GM12878 (cell line): ENCODE data around the gene C1D. TPM values are rescaled to one million over a fixed set of nuclear protein-coding genes. Genes with fewer than 3 reads are reported as not detected.

Experiments
- ATAC-seq: fragments of 200-7000 bp; cut with Tn5 transposase; 3 replicates; pipeline ENCODE4 v1.9.1; 2020; ENCODE audit warnings: mild to moderate bottlenecking, moderate library complexity
- BruUV-seq: library from RNA; stranded (reverse); fragments of 400-500 nt; replicated peaks from 2 replicates; lab custom pipeline; 2021; lab: Mats Ljungman, UMichigan
- CTCF ChIA-PET: fragments of 300-600 bp; sonication (Branson Sonifier 250); formaldehyde crosslinking; extraction: SDS; loops from one replicate; lab custom pipeline; 2021; ENCODE audit warnings: inconsistent platforms; lab: Yijun Ruan, JAX
- POLR2A ChIA-PET: fragments of 350-600 bp; formaldehyde crosslinking; extraction: SDS; loops from one replicate; lab custom pipeline; 2021; ENCODE audit warnings: inconsistent platforms; lab: Charles Lee
- RAD21 ChIA-PET: fragments of 300-600 bp; sonication (Branson Sonifier 250); formaldehyde crosslinking; loops from one replicate; lab custom pipeline; 2023; ENCODE audit warnings: antibody characterized with exemption; ENCODE audit not compliant: unreplicated experiment; lab: Charles Lee
- SMC1A ChIA-PET: fragments of 300-600 bp; sonication (Branson Sonifier 250); formaldehyde crosslinking; loops from one replicate; lab custom pipeline; 2023; ENCODE audit not compliant: unreplicated experiment, uncharacterized antibody; lab: Charles Lee
- DNase-seq: peaks from one replicate; pipeline ENCODE4 v3.0.0-alpha.2; 2011; ENCODE audit warnings: low read depth, low spot score
- FAIRE-seq: peaks from 3 replicates; lab custom pipeline; 2011; peaks lifted over from hg19 to GRCh38; lab: Jason Lieb, UNC
- H2AFZ ChIP-seq: 2 replicates; pipeline ENCODE4 v1.6.0; 2011; ENCODE audit warnings: low read depth, low read length, control low read depth; ENCODE audit not compliant: control insufficient read depth
- H3K27ac ChIP-seq: 2 replicates; pipeline ENCODE4 v1.5.1; 2011; ENCODE audit warnings: control low read depth; ENCODE audit not compliant: control insufficient read depth, insufficient read depth
- H3K27me3 ChIP-seq, 2 experiments: replicated peaks in 1 of 2; 2 replicates each; pipeline versions ENCODE4 v1.6.0 to v1.6.1; 2011; ENCODE audit warnings: low read length in 1 of 2; ENCODE audit not compliant: control insufficient read depth in 2 of 2, insufficient read depth in 2 of 2
- H3K36me3 ChIP-seq, 2 experiments: 2 replicates each; pipeline ENCODE4 v1.5.1; 2011; ENCODE audit warnings: low read length in 1 of 2; ENCODE audit not compliant: control insufficient read depth in 2 of 2, insufficient read depth in 2 of 2
- H3K4me1 ChIP-seq: 2 replicates; pipeline ENCODE4 v1.6.1; 2011; ENCODE audit warnings: mild to moderate bottlenecking, low read length, moderate library complexity, mixed read lengths; ENCODE audit not compliant: control insufficient read depth, insufficient read depth
- H3K4me2 ChIP-seq: 2 replicates; pipeline ENCODE4 v1.6.0; 2011; ENCODE audit warnings: control low read depth; ENCODE audit not compliant: control insufficient read depth, insufficient read depth
- H3K4me3 ChIP-seq: fragments of 200-600 bp; sonication (generic); 2 replicates; pipeline ENCODE4 v1.5.1; 2016
- H3K79me2 ChIP-seq: 2 replicates; pipeline ENCODE4 v1.6.0; 2011; ENCODE audit warnings: low read length; ENCODE audit not compliant: control insufficient read depth, insufficient read depth
- H3K9ac ChIP-seq: 2 replicates; pipeline ENCODE4 v1.8.0; 2011; ENCODE audit warnings: low read length, control low read depth, mixed read lengths; ENCODE audit not compliant: control insufficient read depth, insufficient read depth
- H3K9me3 ChIP-seq: replicated peaks from 3 replicates; pipeline ENCODE4 v1.5.1; 2011; ENCODE audit warnings: mild to moderate bottlenecking, low read length; ENCODE audit not compliant: control insufficient read depth, insufficient read depth
- H4K20me1 ChIP-seq: 2 replicates; pipeline ENCODE4 v1.6.0; 2011; ENCODE audit not compliant: control insufficient read depth, insufficient read depth
- PAX8 ChIP-seq: fragments of 450-650 bp; IDR thresholded peaks from 2 replicates; pipeline ENCODE4 v1.6.1; 2017; ENCODE audit warnings: mild to moderate bottlenecking, moderate library complexity
- PML ChIP-seq: IDR thresholded peaks from 2 replicates; pipeline ENCODE4 v1.6.1; 2012; ENCODE audit warnings: low read length, inconsistent platforms
- POLR2AphosphoS5 ChIP-seq: IDR thresholded peaks from 2 replicates; pipeline ENCODE4 v1.6.1; 2011; ENCODE audit warnings: mild to moderate bottlenecking, low read length, inconsistent platforms
- STAT1 ChIP-seq: fragments of 450-650 bp; conservative IDR thresholded peaks from 2 replicates; pipeline ENCODE4 v1.6.1; 2014; ENCODE audit warnings: antibody characterized with exemption, mild to moderate bottlenecking
- TCF7 ChIP-seq: IDR thresholded peaks from 2 replicates; pipeline ENCODE4 v1.6.1; 2014; ENCODE audit warnings: antibody characterized with exemption, borderline replicate concordance
- ZNF384 ChIP-seq: IDR thresholded peaks from 2 replicates; pipeline ENCODE4 v1.6.1; 2012; ENCODE audit warnings: low read depth, mild to moderate bottlenecking, low read length, improper control_type of control experiment, borderline replicate concordance
- WGBS: methylation state at CpG from one replicate; pipeline ENCODE4 v1.1.6; 2016; ENCODE audit warnings: low lambda C conversion rate; ENCODE audit not compliant: insufficient replicate concordance, insufficient coverage; ENCODE audit errors: missing lambda C conversion rate; 5-methylcytosine and 5-hydroxymethylcytosine counted together
- in situ Hi-C: fragments of 300-500 bp; cut with MboI; formaldehyde crosslinking; loops from 9 replicates; pipeline ENCODE4 v1.14.3; 2018; ENCODE audit warnings: mixed read lengths
- intact Hi-C: fragments of 100-400 bp; cut with micrococcal nuclease; formaldehyde crosslinking; loops from one replicate; pipeline ENCODE4 v1.14.2; 2022; ENCODE audit not compliant: unreplicated experiment
- polyA plus RNA-seq, 11 experiments: library from polyadenylated mRNA; depleted of rRNA in 4 of 11; unstranded in 6 of 11; stranded (reverse) in 5 of 11; fragments of >200 nt; fragmentation: Nextera tagmentation in 4 of 11; fragmentation: Illumina TruSeq in 1 of 11; extraction: Ambion mirVana in 4 of 11; extraction: Trizol in 1 of 11; gene quantifications; 1 replicate in 1 of 11; 2 replicates in 10 of 11; pipeline versions ENCODE4 v1.2.1 to v1.2.3, GENCODE V29; 2011 to 2016; ENCODE audit warnings: inconsistent platforms in 2 of 11, missing spikeins in 2 of 11, low read depth in 1 of 11
- total RNA-seq, 4 experiments: library from RNA; depleted of rRNA in 3 of 4; stranded (reverse); fragments of >200 nt in 3 of 4; fragmentation: Illumina TruSeq in 1 of 4; extraction: Trizol in 1 of 4; gene quantifications; 2 replicates each; pipeline versions ENCODE4 v1.2.1 to v1.2.3, GENCODE V29; 2013 to 2021
- TF ChIP-seq, protein P1 (sequence below): fragments of 450-650 bp; IDR thresholded peaks from 2 replicates; pipeline ENCODE4 v1.6.1; 2017; ENCODE audit warnings: low read depth, mild to moderate bottlenecking, moderate library complexity
- TF ChIP-seq, protein P2 (sequence below): fragments of 150-350 bp; IDR thresholded peaks from 2 replicates; pipeline ENCODE4 v1.6.1; 2016; ENCODE audit warnings: low read depth, low read length
- TF ChIP-seq, protein P3 (sequence below): IDR thresholded peaks from 2 replicates; pipeline ENCODE4 v1.6.1; 2012; ENCODE audit warnings: low read depth, low read length, improper control_type of control experiment

C1D gene
- total and polyA plus RNA-seq, 10 of the 15 experiments (the other 5 are each of a cell fraction or from before 2014, with no cell fraction given) = 18.9 to 152 (median 59.1) TPM

DNA sequence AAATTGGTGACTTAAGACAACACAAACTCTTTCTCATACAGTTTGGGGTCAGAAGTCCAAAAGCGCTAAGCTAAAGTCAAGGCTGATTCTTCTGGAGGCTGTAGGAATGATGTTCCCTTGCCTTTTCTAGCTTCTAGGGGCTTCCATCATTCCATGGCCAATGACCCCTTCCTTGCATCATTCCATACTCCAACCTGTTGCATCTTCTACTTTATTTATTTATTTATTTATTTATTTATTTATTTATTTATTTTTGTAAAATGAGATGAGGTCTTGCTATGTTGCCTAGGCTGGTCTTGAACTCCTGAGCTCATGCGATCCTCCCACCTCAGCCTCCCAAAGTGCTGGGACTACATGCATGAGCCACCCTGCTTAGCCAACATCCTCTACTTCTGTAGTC is 44.7 kb upstream of the C1D start (continued):
- no peak for TF ChIP-seq STAT1

DNA sequence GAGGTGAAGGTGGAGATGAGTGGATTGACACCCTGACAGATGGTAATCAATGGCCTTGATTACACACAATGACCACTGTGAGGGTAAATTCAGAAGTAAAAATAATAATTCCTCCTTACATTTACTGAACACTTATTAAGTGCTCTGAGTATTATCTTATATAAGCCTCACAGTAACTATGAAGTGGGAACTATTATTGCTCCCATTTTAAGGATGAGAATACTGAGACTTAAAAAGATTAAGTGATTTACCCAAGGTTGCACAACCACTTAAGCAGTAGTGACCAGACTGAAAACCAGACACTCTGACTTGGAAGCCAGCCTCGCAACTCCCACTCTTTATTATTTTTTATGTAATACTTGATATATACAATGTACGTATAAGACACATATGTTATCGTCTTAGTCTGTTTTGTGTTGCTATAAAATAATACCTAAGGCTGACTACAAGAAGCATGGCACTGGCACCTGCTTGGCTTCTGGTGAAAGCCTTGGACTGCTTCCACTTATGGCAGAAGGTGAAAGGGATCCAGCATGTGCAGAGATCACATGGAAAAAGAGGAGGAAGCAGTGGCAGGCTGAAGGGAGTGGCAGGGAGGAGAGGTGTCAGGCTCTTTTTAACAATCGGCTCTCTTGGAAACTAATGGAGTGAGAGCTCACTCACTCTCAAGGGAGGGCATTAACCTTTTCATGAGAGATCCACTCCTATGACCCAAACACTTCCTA is 41.5 kb upstream of the C1D start:
- ChIA-PET RAD21 (no interaction called here), POLR2A (no interaction called here), SMC1A (no interaction called here), CTCF (no interaction called here)
- H3K4me2 ChIP-seq = no peak overlapping the region
- no peaks in the 10 kb centered on the region for H3K27me3 ChIP-seq
- H3K4me3 ChIP-seq = no peak overlapping the region
- H3K27ac ChIP-seq = no peak overlapping the region
- peaks cover 4% of the 10 kb centered on the region; the same call in 1 of the 3 replicates for H3K9me3 ChIP-seq
- in situ Hi-C loops (no loop called here), intact Hi-C loops (no loop called here)
- no peaks in the 10 kb centered on the region for H3K79me2 ChIP-seq
- H3K4me1 ChIP-seq = peaks cover 3% of the 10 kb centered on the region
- no TSS peak for BruUV-seq
- DNase-seq = no peak
- TF ChIP-seq PML = no peak
- no peaks in the 10 kb centered on the region for H3K36me3 ChIP-seq
- H4K20me1 ChIP-seq = no peaks in the 10 kb centered on the region
- ATAC-seq = no peak
- no peak overlapping the region for H2AFZ ChIP-seq
- H3K9ac ChIP-seq = no peak overlapping the region
- 86% methylated on average over 4 of the region's 4 CpGs for WGBS
- no peak for FAIRE-seq

DNA sequence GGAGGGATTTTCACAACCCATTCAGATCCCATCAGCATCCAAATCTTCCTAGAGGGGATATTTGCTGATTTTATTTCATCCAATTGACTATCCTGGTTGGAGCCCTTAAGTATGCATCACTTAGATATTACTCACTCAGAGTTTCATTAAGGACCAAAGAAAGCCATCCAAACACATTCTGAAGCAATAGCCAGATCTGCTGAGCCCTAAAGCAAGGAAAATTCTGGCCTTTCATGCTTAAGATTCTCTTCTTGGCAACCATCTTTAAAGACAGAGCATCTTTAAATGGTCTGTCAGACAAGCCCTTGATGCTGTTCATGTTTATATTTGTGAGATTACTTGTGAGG is 40.9 kb upstream of the C1D start:
- POLR2A ChIA-PET = no interaction called here
- Histone ChIP-seq H3K79me2 (no peaks in the 10 kb centered on the region), H2AFZ (no peak overlapping the region), H3K27ac (no peak overlapping the region), H3K36me3 (no peaks in the 10 kb centered on the region), H3K9ac (no peak overlapping the region), H3K4me2 (no peak overlapping the region), H3K9me3 (peaks cover 4% of the 10 kb centered on the region; the same call in 1 of the 3 replicates), H3K27me3 (no peaks in the 10 kb centered on the region), H3K4me3 (no peak overlapping the region), H3K4me1 (peaks cover 9% of the 10 kb centered on the region), H4K20me1 (no peaks in the 10 kb centered on the region)
- ATAC-seq (no peak), FAIRE-seq (no peak), DNase-seq (no peak)
- CTCF ChIA-PET = interaction anchor here (2.9 kb wide), 1 partner anchor 18 kb away, joined by 8 read pairs; no protein-coding TSS in a partner anchor
- in situ Hi-C loops (no loop called here), intact Hi-C loops (no loop called here)
- SMC1A ChIA-PET = no interaction called here
- no TSS peak for BruUV-seq
- RAD21 ChIA-PET = no interaction called here
- TF ChIP-seq POLR2AphosphoS5 (no peak), PAX8 (no peak), TCF7 (no peak), ZNF384 (no peak)
- TF ChIP-seq, protein P1, sequence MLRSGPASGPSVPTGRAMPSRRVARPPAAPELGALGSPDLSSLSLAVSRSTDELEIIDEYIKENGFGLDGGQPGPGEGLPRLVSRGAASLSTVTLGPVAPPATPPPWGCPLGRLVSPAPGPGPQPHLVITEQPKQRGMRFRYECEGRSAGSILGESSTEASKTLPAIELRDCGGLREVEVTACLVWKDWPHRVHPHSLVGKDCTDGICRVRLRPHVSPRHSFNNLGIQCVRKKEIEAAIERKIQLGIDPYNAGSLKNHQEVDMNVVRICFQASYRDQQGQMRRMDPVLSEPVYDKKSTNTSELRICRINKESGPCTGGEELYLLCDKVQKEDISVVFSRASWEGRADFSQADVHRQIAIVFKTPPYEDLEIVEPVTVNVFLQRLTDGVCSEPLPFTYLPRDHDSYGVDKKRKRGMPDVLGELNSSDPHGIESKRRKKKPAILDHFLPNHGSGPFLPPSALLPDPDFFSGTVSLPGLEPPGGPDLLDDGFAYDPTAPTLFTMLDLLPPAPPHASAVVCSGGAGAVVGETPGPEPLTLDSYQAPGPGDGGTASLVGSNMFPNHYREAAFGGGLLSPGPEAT = no peak
- TF ChIP-seq, protein P2, sequence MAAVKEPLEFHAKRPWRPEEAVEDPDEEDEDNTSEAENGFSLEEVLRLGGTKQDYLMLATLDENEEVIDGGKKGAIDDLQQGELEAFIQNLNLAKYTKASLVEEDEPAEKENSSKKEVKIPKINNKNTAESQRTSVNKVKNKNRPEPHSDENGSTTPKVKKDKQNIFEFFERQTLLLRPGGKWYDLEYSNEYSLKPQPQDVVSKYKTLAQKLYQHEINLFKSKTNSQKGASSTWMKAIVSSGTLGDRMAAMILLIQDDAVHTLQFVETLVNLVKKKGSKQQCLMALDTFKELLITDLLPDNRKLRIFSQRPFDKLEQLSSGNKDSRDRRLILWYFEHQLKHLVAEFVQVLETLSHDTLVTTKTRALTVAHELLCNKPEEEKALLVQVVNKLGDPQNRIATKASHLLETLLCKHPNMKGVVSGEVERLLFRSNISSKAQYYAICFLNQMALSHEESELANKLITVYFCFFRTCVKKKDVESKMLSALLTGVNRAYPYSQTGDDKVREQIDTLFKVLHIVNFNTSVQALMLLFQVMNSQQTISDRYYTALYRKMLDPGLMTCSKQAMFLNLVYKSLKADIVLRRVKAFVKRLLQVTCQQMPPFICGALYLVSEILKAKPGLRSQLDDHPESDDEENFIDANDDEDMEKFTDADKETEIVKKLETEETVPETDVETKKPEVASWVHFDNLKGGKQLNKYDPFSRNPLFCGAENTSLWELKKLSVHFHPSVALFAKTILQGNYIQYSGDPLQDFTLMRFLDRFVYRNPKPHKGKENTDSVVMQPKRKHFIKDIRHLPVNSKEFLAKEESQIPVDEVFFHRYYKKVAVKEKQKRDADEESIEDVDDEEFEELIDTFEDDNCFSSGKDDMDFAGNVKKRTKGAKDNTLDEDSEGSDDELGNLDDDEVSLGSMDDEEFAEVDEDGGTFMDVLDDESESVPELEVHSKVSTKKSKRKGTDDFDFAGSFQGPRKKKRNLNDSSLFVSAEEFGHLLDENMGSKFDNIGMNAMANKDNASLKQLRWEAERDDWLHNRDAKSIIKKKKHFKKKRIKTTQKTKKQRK = no peak
- TF ChIP-seq, protein P3, sequence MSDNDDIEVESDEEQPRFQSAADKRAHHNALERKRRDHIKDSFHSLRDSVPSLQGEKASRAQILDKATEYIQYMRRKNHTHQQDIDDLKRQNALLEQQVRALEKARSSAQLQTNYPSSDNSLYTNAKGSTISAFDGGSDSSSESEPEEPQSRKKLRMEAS = no peak
